ENCODE measurements around the gene HS6ST1. TPM values are rescaled to one million over a fixed set of nuclear protein-coding genes. Genes with fewer than 3 reads are reported as not detected.

Gene HS6ST1
- total RNA-seq, 1 donor from 2014 or later = 17.6 TPM

- no peak for DNase-seq (ENCODE audit: low read depth)
- TF ChIP-seq CTCF (conservative IDR thresholded peaks at IDR 0.05; ENCODE audit: low read depth, low read length) = no peak
- H3K4me3 ChIP-seq (ENCODE audit: low read depth, low read length) = no peak overlapping the region
Measured at GRCh38 chr2:128325611-128326181, 7.0 kb upstream of the HS6ST1 start.

GRCh38 chr2:128324897-128325410 lies 6.3 kb upstream of the HS6ST1 start:
- TF ChIP-seq CTCF (conservative IDR thresholded peaks at IDR 0.05; ENCODE audit: low read depth, low read length) = no peak
- DNase-seq (ENCODE audit: low read depth) = no peak
- no peak overlapping the region for H3K4me3 ChIP-seq (ENCODE audit: low read depth, low read length)

GRCh38 chr2:128324008-128324896 lies 5.6 kb upstream of the HS6ST1 start:
- DNase-seq (ENCODE audit: low read depth) = no peak
- TF ChIP-seq CTCF (conservative IDR thresholded peaks at IDR 0.05; ENCODE audit: low read depth, low read length) = no peak
- no peak overlapping the region for H3K4me3 ChIP-seq (ENCODE audit: low read depth, low read length)

GRCh38 chr2:128323555-128323931 lies 4.9 kb upstream of the HS6ST1 start:
- DNase-seq (ENCODE audit: low read depth) = no peak
- no peak overlapping the region for H3K4me3 ChIP-seq (ENCODE audit: low read depth, low read length)
- no peak for TF ChIP-seq CTCF (conservative IDR thresholded peaks at IDR 0.05; ENCODE audit: low read depth, low read length)

GRCh38 chr2:128322715-128323554 lies 4.3 kb upstream of the HS6ST1 start:
- no peak for TF ChIP-seq CTCF (conservative IDR thresholded peaks at IDR 0.05; ENCODE audit: low read depth, low read length)
- H3K4me3 ChIP-seq (ENCODE audit: low read depth, low read length) = peak overlapping the region; percentile 60
- no peak for DNase-seq (ENCODE audit: low read depth)

- no peak for DNase-seq (ENCODE audit: low read depth)
- TF ChIP-seq CTCF (conservative IDR thresholded peaks at IDR 0.05; ENCODE audit: low read depth, low read length) = peak; percentile 72
- peak overlapping the region; percentile 60 for H3K4me3 ChIP-seq (ENCODE audit: low read depth, low read length)
Measured at GRCh38 chr2:128321784-128322714, 3.4 kb upstream of the HS6ST1 start.
